Liver (tissue), 9 donors: ENCODE measurements around the gene RBM20. TPM values are rescaled to one million over a fixed set of nuclear protein-coding genes. Genes with fewer than 3 reads are reported as not detected.

ENCODE experiments used
- DNase-seq: peaks from one replicate; pipeline ENCODE4 v3.0.0-alpha.2; 2017; ENCODE audit warnings: low spot score
- H3K27ac ChIP-seq, 2 donors: one replicate each; pipeline ENCODE4 v1.7.0; 2013; ENCODE audit warnings: inconsistent platforms in 2 of 2, low read length in 2 of 2, control low read depth in 1 of 2, low read depth in 1 of 2, mild to moderate bottlenecking in 1 of 2
- H3K27me3 ChIP-seq, 4 donors: one replicate each; pipeline versions ENCODE4 v1.6.1 to v1.7.0; 2013; ENCODE audit warnings: low read length in 3 of 4, inconsistent platforms in 1 of 4, mild to moderate bottlenecking in 1 of 4, moderate library complexity in 1 of 4; ENCODE audit not compliant: control insufficient read depth in 4 of 4, insufficient read depth in 4 of 4
- H3K36me3 ChIP-seq, 4 donors: one replicate each; pipeline versions ENCODE4 v1.6.1 to v1.7.0; 2013; ENCODE audit warnings: low read length in 3 of 4, mild to moderate bottlenecking in 3 of 4, low read depth in 1 of 4, moderate library complexity in 1 of 4; ENCODE audit not compliant: control insufficient read depth in 4 of 4, insufficient read depth in 3 of 4
- H3K4me1 ChIP-seq, 4 donors: one replicate each; pipeline versions ENCODE4 v1.6.1 to v1.7.0; 2013; ENCODE audit warnings: low read length in 3 of 4, mild to moderate bottlenecking in 3 of 4, moderate library complexity in 1 of 4; ENCODE audit not compliant: control insufficient read depth in 4 of 4, insufficient read depth in 4 of 4
- H3K4me3 ChIP-seq, 3 donors: one replicate each; pipeline versions ENCODE4 v1.6.1 to v1.7.0; 2013; ENCODE audit warnings: low read length in 3 of 3, control low read depth in 1 of 3, low read depth in 1 of 3, mild to moderate bottlenecking in 1 of 3
- H3K9ac ChIP-seq, 2 donors: one replicate each; pipeline ENCODE4 v1.7.0; 2013; ENCODE audit warnings: low read length in 2 of 2, mild to moderate bottlenecking in 2 of 2, moderate library complexity in 2 of 2, control low read depth in 1 of 2, low read depth in 1 of 2
- H3K9me3 ChIP-seq, 4 donors: one replicate each; pipeline versions ENCODE4 v1.6.1 to v1.7.0; 2013; ENCODE audit warnings: low read length in 3 of 4; ENCODE audit not compliant: control insufficient read depth in 4 of 4
- ATF3 ChIP-seq: IDR thresholded peaks from 2 replicates; pipeline ENCODE4 v1.6.1; 2016; ENCODE audit warnings: antibody characterized with exemption
- FOXA1 ChIP-seq: IDR thresholded peaks from 2 replicates; pipeline ENCODE4 v1.6.1; 2016; ENCODE audit warnings: antibody characterized with exemption
- FOXA2 ChIP-seq: IDR thresholded peaks from 2 replicates; pipeline ENCODE4 v1.6.1; 2016; ENCODE audit warnings: antibody characterized with exemption
- GABPA ChIP-seq, 2 donors: IDR thresholded peaks in 1 of 2; conservative IDR thresholded peaks in 1 of 2; 2 replicates each; pipeline ENCODE4 v1.6.1; 2016; ENCODE audit warnings: antibody characterized with exemption in 2 of 2, mild to moderate bottlenecking in 1 of 2, moderate library complexity in 1 of 2
- HNF4A ChIP-seq, 2 donors: conservative IDR thresholded peaks; 2 replicates each; pipeline ENCODE4 v1.6.1; 2016; ENCODE audit warnings: antibody characterized with exemption in 2 of 2, mild to moderate bottlenecking in 2 of 2
- HNF4G ChIP-seq: IDR thresholded peaks from 2 replicates; pipeline ENCODE4 v1.6.1; 2016; ENCODE audit warnings: antibody characterized with exemption
- JUND ChIP-seq, 2 donors: IDR thresholded peaks; 2 replicates each; pipeline ENCODE4 v1.6.1; 2016; ENCODE audit warnings: antibody characterized with exemption in 2 of 2
- MAX ChIP-seq: IDR thresholded peaks from 2 replicates; pipeline ENCODE4 v1.6.1; 2016; ENCODE audit warnings: antibody characterized with exemption
- RAD21 ChIP-seq, 2 donors: IDR thresholded peaks; 2 replicates each; pipeline ENCODE4 v1.6.1; 2016; ENCODE audit warnings: antibody characterized with exemption in 2 of 2, mild to moderate bottlenecking in 2 of 2
- REST ChIP-seq: IDR thresholded peaks from 2 replicates; pipeline ENCODE4 v1.6.1; 2016; ENCODE audit warnings: antibody characterized with exemption, mild to moderate bottlenecking
- RXRA ChIP-seq, 2 donors: IDR thresholded peaks; 2 replicates each; pipeline ENCODE4 v1.6.1; 2017 to 2018; ENCODE audit warnings: antibody characterized with exemption in 2 of 2, mild to moderate bottlenecking in 1 of 2
- SP1 ChIP-seq: IDR thresholded peaks from 2 replicates; pipeline ENCODE4 v1.6.1; 2018; ENCODE audit warnings: antibody characterized with exemption, mild to moderate bottlenecking
- TAF1 ChIP-seq: conservative IDR thresholded peaks from 2 replicates; pipeline ENCODE4 v1.6.1; 2016; ENCODE audit warnings: antibody characterized with exemption, mild to moderate bottlenecking
- YY1 ChIP-seq: IDR thresholded peaks from 2 replicates; pipeline ENCODE4 v1.6.1; 2016; ENCODE audit warnings: antibody characterized with exemption, mild to moderate bottlenecking
- ZBTB33 ChIP-seq: IDR thresholded peaks from 2 replicates; pipeline ENCODE4 v1.6.1; 2016; ENCODE audit warnings: antibody characterized with exemption
- WGBS: extraction: QIAGEN DNeasy Blood & Tissue Kit; methylation state at CpG from one replicate; pipeline ENCODE4 v1.1.7; 2013; 5-methylcytosine and 5-hydroxymethylcytosine counted together
- polyA plus RNA-seq, 2 donors: library from polyadenylated mRNA; stranded (reverse) in 1 of 2; unstranded in 1 of 2; fragments of 200-250 nt in 1 of 2; fragments of >200 nt in 1 of 2; fragmentation: Nextera tagmentation in 1 of 2; extraction: Ambion mirVana in 1 of 2; gene quantifications; one replicate each; pipeline versions ENCODE4 v1.2.1 to v1.2.3, GENCODE V29; 2013 to 2015
- total RNA-seq, 2 donors: library from RNA; depleted of rRNA; stranded (reverse); fragments of >200 nt; gene quantifications; one replicate each; pipeline ENCODE4 v1.2.3, GENCODE V29; 2014
- donor health status: healthy.
- donor health status: healthy.
- donor health status: healthy.
- donor health status: healthy.
- donor health status: healthy.

RBM20 gene
- total and polyA plus RNA-seq, 4 donors, result 0.03 to 0.08 (median 0.05) TPM; not detected in 1

GRCh38 chr10:110737886-110738634, 93.9 kb downstream of the RBM20 start:
- Histone ChIP-seq H3K4me1 (peaks cover 0 to 51% (median 41%) of the 10 kb centered on the region in 4 donors), H3K36me3 (no peaks in the 10 kb centered on the region), H3K27ac (no peak overlapping the region), H3K9me3 (no peaks in the 10 kb centered on the region), H3K4me3 (no peak overlapping the region), H3K9ac (no peak overlapping the region), H3K27me3 (no peaks in the 10 kb centered on the region)
- TF ChIP-seq RAD21 (IDR thresholded peaks at IDR 0.05), result no peak
- no peak for TF ChIP-seq FOXA2
- TF ChIP-seq ATF3, result no peak
- TF ChIP-seq TAF1, result no peak
- no peak for TF ChIP-seq YY1
- no peak for TF ChIP-seq REST
- no peak for TF ChIP-seq ZBTB33
- no peak for TF ChIP-seq FOXA1
- no peak for TF ChIP-seq JUND (IDR thresholded peaks at IDR 0.05)
- TF ChIP-seq MAX, result no peak
- TF ChIP-seq GABPA (IDR thresholded peaks at IDR 0.05 in 1 of 2, conservative IDR thresholded peaks at IDR 0.05 in 1 of 2), result no peak
- no peak for TF ChIP-seq HNF4A (conservative IDR thresholded peaks at IDR 0.05)
- WGBS, result 45% methylated on average over 7 of the region's 7 CpGs
- no peak for DNase-seq

GRCh38 chr10:110739811-110740271, 95.7 kb downstream of the RBM20 start:
- H3K27ac ChIP-seq, result peak overlapping the region in 1 of 2 donors; percentile 35
- H3K4me3 ChIP-seq, result no peak overlapping the region
- no peak for TF ChIP-seq SP1
- TF ChIP-seq HNF4G, result no peak
- TF ChIP-seq HNF4A (conservative IDR thresholded peaks at IDR 0.05), result peak; percentile 20 to 58
- peak; percentile 47 to 74 for TF ChIP-seq RXRA (IDR thresholded peaks at IDR 0.05)
- peak in 1 of 2 donors; percentile 21 for TF ChIP-seq RAD21 (IDR thresholded peaks at IDR 0.05)
- DNase-seq, result no peak
- no peaks in the 10 kb centered on the region for H3K9me3 ChIP-seq
- peaks cover 0 to 40% (median 31%) of the 10 kb centered on the region in 4 donors for H3K4me1 ChIP-seq
- H3K9ac ChIP-seq, result no peak overlapping the region
- WGBS, result 55% methylated on average over 7 of the region's 7 CpGs
- no peaks in the 10 kb centered on the region for H3K36me3 ChIP-seq
- no peaks in the 10 kb centered on the region for H3K27me3 ChIP-seq
